HEK293 (cell line): Measurements from ENCODE around the gene PRKD1.

Experiments used
- ZNF133 ChIP-seq: fragments of 450-650 bp; formaldehyde crosslinking; IDR thresholded peaks from 2 replicates; pipeline ENCODE4 v1.5.1; 2016; ENCODE audit warnings: missing biosample characterization, missing genetic modification characterization
- ZNF138 ChIP-seq: fragments of 450-650 bp; formaldehyde crosslinking; IDR thresholded peaks from 2 replicates; pipeline ENCODE4 v1.5.1; 2016; ENCODE audit warnings: missing biosample characterization, missing genetic modification characterization, borderline replicate concordance
- ZNF140 ChIP-seq: fragments of 450-650 bp; formaldehyde crosslinking; IDR thresholded peaks from 2 replicates; pipeline ENCODE4 v1.5.1; 2016; ENCODE audit warnings: missing biosample characterization, missing genetic modification characterization
- ZNF274 ChIP-seq, 2 experiments: fragments of 200-500 bp in 1 of 2; fragments of 450-650 bp in 1 of 2; sonication (Bioruptor generic) in 1 of 2; formaldehyde crosslinking in 1 of 2; IDR thresholded peaks; 2 replicates each; pipeline versions ENCODE4 v1.5.1 to v1.6.1; 2014 to 2016; ENCODE audit warnings: borderline replicate concordance in 1 of 2, inconsistent platforms in 1 of 2, low read length in 1 of 2, missing biosample characterization in 1 of 2, missing genetic modification characterization in 1 of 2
- ZNF510 ChIP-seq: fragments of 450-650 bp; formaldehyde crosslinking; IDR thresholded peaks from 2 replicates; pipeline ENCODE4 v1.5.1; 2018; ENCODE audit warnings: mild to moderate bottlenecking, missing genetic modification characterization, missing biosample characterization; ENCODE audit not compliant: insufficient replicate concordance
- ZNF670 ChIP-seq: fragments of 450-650 bp; formaldehyde crosslinking; IDR thresholded peaks from 2 replicates; pipeline ENCODE4 v1.5.1; 2016; ENCODE audit warnings: missing biosample characterization, missing genetic modification characterization, low read depth
- ZNF837 ChIP-seq: fragments of 450-650 bp; formaldehyde crosslinking; IDR thresholded peaks from 2 replicates; pipeline ENCODE4 v1.5.1; 2016; ENCODE audit warnings: missing biosample characterization, missing genetic modification characterization
- ZSCAN16 ChIP-seq: fragments of 450-650 bp; formaldehyde crosslinking; IDR thresholded peaks from 2 replicates; pipeline ENCODE4 v1.5.1; 2016; ENCODE audit warnings: missing biosample characterization, missing genetic modification characterization
- TF ChIP-seq, protein P1 (sequence below): fragments of 450-650 bp; formaldehyde crosslinking; IDR thresholded peaks from 2 replicates; pipeline ENCODE4 v1.5.1; 2016; ENCODE audit warnings: missing biosample characterization, missing genetic modification characterization
- TF ChIP-seq, protein P2 (sequence below): fragments of 450-650 bp; formaldehyde crosslinking; IDR thresholded peaks from 2 replicates; pipeline ENCODE4 v1.5.1; 2016; ENCODE audit warnings: missing biosample characterization, missing genetic modification characterization
- TF ChIP-seq, protein P3 (sequence below): fragments of 450-650 bp; formaldehyde crosslinking; IDR thresholded peaks from 2 replicates; pipeline ENCODE4 v1.5.1; 2016; ENCODE audit warnings: missing biosample characterization, missing genetic modification characterization
- TF ChIP-seq, protein P4 (sequence below): fragments of 450-650 bp; formaldehyde crosslinking; IDR thresholded peaks from 2 replicates; pipeline ENCODE4 v1.5.1; 2016; ENCODE audit warnings: missing biosample characterization, missing genetic modification characterization, borderline replicate concordance
- TF ChIP-seq, protein P5 (sequence below): fragments of 450-650 bp; formaldehyde crosslinking; IDR thresholded peaks from 2 replicates; pipeline ENCODE4 v1.5.1; 2017; ENCODE audit warnings: missing biosample characterization, mild to moderate bottlenecking, missing genetic modification characterization, moderate library complexity

DNA sequence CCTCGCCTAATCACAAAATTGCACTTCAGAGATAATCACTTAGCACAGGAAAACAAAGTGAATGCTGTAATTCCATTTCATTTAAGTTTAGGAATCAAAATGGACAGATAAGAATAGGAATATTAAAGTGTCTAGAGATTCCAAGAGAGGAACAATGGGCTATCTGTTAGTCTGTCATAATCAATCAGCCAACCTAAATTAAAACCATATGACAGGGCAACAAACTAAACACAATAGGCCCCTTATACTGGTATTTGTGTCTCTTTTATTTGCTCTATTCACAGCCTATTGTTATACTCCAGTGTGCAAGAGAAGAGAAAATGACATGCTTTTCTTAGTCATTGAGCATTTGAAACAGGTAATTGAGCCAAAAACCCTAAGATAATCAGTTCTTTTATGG, 259.4 kb downstream of the PRKD1 start:
- TF ChIP-seq, protein P1, sequence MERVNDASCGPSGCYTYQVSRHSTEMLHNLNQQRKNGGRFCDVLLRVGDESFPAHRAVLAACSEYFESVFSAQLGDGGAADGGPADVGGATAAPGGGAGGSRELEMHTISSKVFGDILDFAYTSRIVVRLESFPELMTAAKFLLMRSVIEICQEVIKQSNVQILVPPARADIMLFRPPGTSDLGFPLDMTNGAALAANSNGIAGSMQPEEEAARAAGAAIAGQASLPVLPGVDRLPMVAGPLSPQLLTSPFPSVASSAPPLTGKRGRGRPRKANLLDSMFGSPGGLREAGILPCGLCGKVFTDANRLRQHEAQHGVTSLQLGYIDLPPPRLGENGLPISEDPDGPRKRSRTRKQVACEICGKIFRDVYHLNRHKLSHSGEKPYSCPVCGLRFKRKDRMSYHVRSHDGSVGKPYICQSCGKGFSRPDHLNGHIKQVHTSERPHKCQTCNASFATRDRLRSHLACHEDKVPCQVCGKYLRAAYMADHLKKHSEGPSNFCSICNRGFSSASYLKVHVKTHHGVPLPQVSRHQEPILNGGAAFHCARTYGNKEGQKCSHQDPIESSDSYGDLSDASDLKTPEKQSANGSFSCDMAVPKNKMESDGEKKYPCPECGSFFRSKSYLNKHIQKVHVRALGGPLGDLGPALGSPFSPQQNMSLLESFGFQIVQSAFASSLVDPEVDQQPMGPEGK (tag by site-specific recombination), result no peak
- TF ChIP-seq ZNF274 (IDR thresholded peaks at IDR 0.05; ENCODE audit: low read length) (no peak), ZNF274 (tag by site-specific recombination; IDR thresholded peaks at IDR 0.05; ENCODE audit: borderline replicate concordance) (no peak), ZNF670 (tag by site-specific recombination) (no peak), ZNF510 (tag by site-specific recombination) (no peak), ZNF133 (tag by site-specific recombination) (no peak), ZNF140 (tag by site-specific recombination) (no peak), ZNF138 (tag by site-specific recombination) (no peak), ZSCAN16 (tag by site-specific recombination) (no peak), ZNF837 (tag by site-specific recombination) (no peak)
- TF ChIP-seq, protein P2, sequence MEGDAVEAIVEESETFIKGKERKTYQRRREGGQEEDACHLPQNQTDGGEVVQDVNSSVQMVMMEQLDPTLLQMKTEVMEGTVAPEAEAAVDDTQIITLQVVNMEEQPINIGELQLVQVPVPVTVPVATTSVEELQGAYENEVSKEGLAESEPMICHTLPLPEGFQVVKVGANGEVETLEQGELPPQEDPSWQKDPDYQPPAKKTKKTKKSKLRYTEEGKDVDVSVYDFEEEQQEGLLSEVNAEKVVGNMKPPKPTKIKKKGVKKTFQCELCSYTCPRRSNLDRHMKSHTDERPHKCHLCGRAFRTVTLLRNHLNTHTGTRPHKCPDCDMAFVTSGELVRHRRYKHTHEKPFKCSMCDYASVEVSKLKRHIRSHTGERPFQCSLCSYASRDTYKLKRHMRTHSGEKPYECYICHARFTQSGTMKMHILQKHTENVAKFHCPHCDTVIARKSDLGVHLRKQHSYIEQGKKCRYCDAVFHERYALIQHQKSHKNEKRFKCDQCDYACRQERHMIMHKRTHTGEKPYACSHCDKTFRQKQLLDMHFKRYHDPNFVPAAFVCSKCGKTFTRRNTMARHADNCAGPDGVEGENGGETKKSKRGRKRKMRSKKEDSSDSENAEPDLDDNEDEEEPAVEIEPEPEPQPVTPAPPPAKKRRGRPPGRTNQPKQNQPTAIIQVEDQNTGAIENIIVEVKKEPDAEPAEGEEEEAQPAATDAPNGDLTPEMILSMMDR (tag by site-specific recombination), result no peak
- TF ChIP-seq, protein P3, sequence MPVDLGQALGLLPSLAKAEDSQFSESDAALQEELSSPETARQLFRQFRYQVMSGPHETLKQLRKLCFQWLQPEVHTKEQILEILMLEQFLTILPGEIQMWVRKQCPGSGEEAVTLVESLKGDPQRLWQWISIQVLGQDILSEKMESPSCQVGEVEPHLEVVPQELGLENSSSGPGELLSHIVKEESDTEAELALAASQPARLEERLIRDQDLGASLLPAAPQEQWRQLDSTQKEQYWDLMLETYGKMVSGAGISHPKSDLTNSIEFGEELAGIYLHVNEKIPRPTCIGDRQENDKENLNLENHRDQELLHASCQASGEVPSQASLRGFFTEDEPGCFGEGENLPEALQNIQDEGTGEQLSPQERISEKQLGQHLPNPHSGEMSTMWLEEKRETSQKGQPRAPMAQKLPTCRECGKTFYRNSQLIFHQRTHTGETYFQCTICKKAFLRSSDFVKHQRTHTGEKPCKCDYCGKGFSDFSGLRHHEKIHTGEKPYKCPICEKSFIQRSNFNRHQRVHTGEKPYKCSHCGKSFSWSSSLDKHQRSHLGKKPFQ (tag by site-specific recombination), result no peak
- TF ChIP-seq, protein P4, sequence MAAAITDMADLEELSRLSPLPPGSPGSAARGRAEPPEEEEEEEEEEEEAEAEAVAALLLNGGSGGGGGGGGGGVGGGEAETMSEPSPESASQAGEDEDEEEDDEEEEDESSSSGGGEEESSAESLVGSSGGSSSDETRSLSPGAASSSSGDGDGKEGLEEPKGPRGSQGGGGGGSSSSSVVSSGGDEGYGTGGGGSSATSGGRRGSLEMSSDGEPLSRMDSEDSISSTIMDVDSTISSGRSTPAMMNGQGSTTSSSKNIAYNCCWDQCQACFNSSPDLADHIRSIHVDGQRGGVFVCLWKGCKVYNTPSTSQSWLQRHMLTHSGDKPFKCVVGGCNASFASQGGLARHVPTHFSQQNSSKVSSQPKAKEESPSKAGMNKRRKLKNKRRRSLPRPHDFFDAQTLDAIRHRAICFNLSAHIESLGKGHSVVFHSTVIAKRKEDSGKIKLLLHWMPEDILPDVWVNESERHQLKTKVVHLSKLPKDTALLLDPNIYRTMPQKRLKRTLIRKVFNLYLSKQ, result no peak
- TF ChIP-seq, protein P5, sequence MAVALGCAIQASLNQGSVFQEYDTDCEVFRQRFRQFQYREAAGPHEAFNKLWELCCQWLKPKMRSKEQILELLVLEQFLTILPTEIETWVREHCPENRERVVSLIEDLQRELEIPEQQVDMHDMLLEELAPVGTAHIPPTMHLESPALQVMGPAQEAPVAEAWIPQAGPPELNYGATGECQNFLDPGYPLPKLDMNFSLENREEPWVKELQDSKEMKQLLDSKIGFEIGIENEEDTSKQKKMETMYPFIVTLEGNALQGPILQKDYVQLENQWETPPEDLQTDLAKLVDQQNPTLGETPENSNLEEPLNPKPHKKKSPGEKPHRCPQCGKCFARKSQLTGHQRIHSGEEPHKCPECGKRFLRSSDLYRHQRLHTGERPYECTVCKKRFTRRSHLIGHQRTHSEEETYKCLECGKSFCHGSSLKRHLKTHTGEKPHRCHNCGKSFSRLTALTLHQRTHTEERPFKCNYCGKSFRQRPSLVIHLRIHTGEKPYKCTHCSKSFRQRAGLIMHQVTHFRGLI, result no peak
